Skeletal muscle tissue (tissue), 4 donors: Measurements from ENCODE around the gene FOXC2. TPM values are rescaled to one million over a fixed set of nuclear protein-coding genes. Genes with fewer than 3 reads are reported as not detected.

Source experiments
- H3K27ac ChIP-seq: one replicate; pipeline ENCODE4 v1.7.0; 2013; ENCODE audit warnings: mild to moderate bottlenecking, low read depth, low read length, inconsistent platforms
- H3K27me3 ChIP-seq, 3 donors: one replicate each; pipeline ENCODE4 v1.7.0; 2013; ENCODE audit warnings: low read length in 3 of 3; ENCODE audit not compliant: control insufficient read depth in 3 of 3, insufficient read depth in 3 of 3
- H3K36me3 ChIP-seq, 3 donors: one replicate each; pipeline ENCODE4 v1.7.0; 2013; ENCODE audit warnings: low read length in 3 of 3; ENCODE audit not compliant: control insufficient read depth in 3 of 3, insufficient read depth in 3 of 3
- H3K4me1 ChIP-seq, 3 donors: one replicate each; pipeline ENCODE4 v1.7.0; 2013; ENCODE audit warnings: low read length in 3 of 3, mild to moderate bottlenecking in 3 of 3; ENCODE audit not compliant: control insufficient read depth in 3 of 3, insufficient read depth in 3 of 3
- H3K4me3 ChIP-seq, 3 donors: one replicate each; pipeline ENCODE4 v1.7.0; 2013; ENCODE audit warnings: low read length in 3 of 3
- H3K9ac ChIP-seq, 3 donors: one replicate each; pipeline ENCODE4 v1.7.0; 2013; ENCODE audit warnings: low read length in 3 of 3, mild to moderate bottlenecking in 3 of 3, moderate library complexity in 2 of 3, low read depth in 1 of 3
- H3K9me3 ChIP-seq, 3 donors: one replicate each; pipeline ENCODE4 v1.7.0; 2013; ENCODE audit warnings: low read length in 3 of 3; ENCODE audit not compliant: control insufficient read depth in 3 of 3
- total RNA-seq: library from RNA; depleted of rRNA; stranded (reverse); fragments of >200 nt; gene quantifications from one replicate; pipeline ENCODE4 v1.2.3, GENCODE V29; 2014
- donor health status: Osteomylitis.

Gene FOXC2
- total RNA-seq, result under 0.01 TPM

GRCh38 chr16:86566601-86566965, at the start of gene FOXC2:
Gene FOXC2, plus strand, starts transcription at chr16:86566829. Its CDS starts 507 bp downstream, at chr16:86567336.
- H3K4me1 ChIP-seq, result peaks cover 6 to 10% (median 9%) of the 10 kb centered on the region in 3 donors
- no peaks in the 10 kb centered on the region for H3K9me3 ChIP-seq
- H3K36me3 ChIP-seq, result no peaks in the 10 kb centered on the region
- peak within 1 kb of the TSS in 1 of 3 donors; percentile 25 for H3K9ac ChIP-seq
- H3K27ac ChIP-seq, result peak within 1 kb of the TSS; percentile 30
- H3K27me3 ChIP-seq, result peaks cover 64 to 83% (median 69%) of the 10 kb centered on the region in 3 donors
- H3K4me3 ChIP-seq, result peak within 1 kb of the TSS in 2 of 3 donors; percentile 43 to 45

- Histone ChIP-seq H3K4me3 (no peak overlapping the region), H3K27me3 (peaks cover 92 to 97% (median 94%) of the 10 kb centered on the region in 3 donors), H3K36me3 (no peaks in the 10 kb centered on the region), H3K9ac (no peak overlapping the region), H3K9me3 (no peaks in the 10 kb centered on the region), H3K27ac (no peak overlapping the region), H3K4me1 (peaks cover 5 to 18% (median 16%) of the 10 kb centered on the region in 3 donors)
Measured at GRCh38 chr16:86517033-86517432, 49.6 kb upstream of the FOXC2 start.

- no peak overlapping the region for H3K4me3 ChIP-seq
- no peaks in the 10 kb centered on the region for H3K9me3 ChIP-seq
- no peak overlapping the region for H3K27ac ChIP-seq
- H3K9ac ChIP-seq, result no peak overlapping the region
- peaks cover 5 to 18% (median 16%) of the 10 kb centered on the region in 3 donors for H3K4me1 ChIP-seq
- H3K27me3 ChIP-seq, result peaks cover 93 to 97% (median 94%) of the 10 kb centered on the region in 3 donors
- no peaks in the 10 kb centered on the region for H3K36me3 ChIP-seq
Measured at GRCh38 chr16:86517652-86518258, 48.9 kb upstream of the FOXC2 start.

- Histone ChIP-seq H3K9ac (no peak overlapping the region), H3K4me3 (no peak overlapping the region), H3K27me3 (peaks cover 92 to 95% (median 93%) of the 10 kb centered on the region in 3 donors), H3K9me3 (no peaks in the 10 kb centered on the region), H3K27ac (no peak overlapping the region), H3K4me1 (peaks cover 10 to 18% (median 16%) of the 10 kb centered on the region in 3 donors), H3K36me3 (no peaks in the 10 kb centered on the region)
Measured at GRCh38 chr16:86519007-86519648, 47.5 kb upstream of the FOXC2 start.

GRCh38 chr16:86519649-86520316, 46.8 kb upstream of the FOXC2 start:
- Histone ChIP-seq H3K27me3 (peaks cover 86 to 94% (median 90%) of the 10 kb centered on the region in 3 donors), H3K36me3 (no peaks in the 10 kb centered on the region), H3K9ac (no peak overlapping the region), H3K9me3 (no peaks in the 10 kb centered on the region), H3K4me3 (no peak overlapping the region), H3K27ac (no peak overlapping the region), H3K4me1 (peaks cover 10 to 18% (median 16%) of the 10 kb centered on the region in 3 donors)

- H3K27me3 ChIP-seq, result peaks cover 78 to 88% (median 82%) of the 10 kb centered on the region in 3 donors
- H3K27ac ChIP-seq, result no peak overlapping the region
- no peak overlapping the region for H3K9ac ChIP-seq
- no peaks in the 10 kb centered on the region for H3K36me3 ChIP-seq
- no peak overlapping the region for H3K4me3 ChIP-seq
- no peaks in the 10 kb centered on the region for H3K9me3 ChIP-seq
- H3K4me1 ChIP-seq, result peaks cover 10 to 15% (median 12%) of the 10 kb centered on the region in 3 donors
Measured at GRCh38 chr16:86520317-86521210, 46.1 kb upstream of the FOXC2 start.

GRCh38 chr16:86521236-86522197, 45.1 kb upstream of the FOXC2 start:
- no peaks in the 10 kb centered on the region for H3K36me3 ChIP-seq
- no peaks in the 10 kb centered on the region for H3K9me3 ChIP-seq
- H3K27me3 ChIP-seq, result peaks cover 69 to 82% (median 73%) of the 10 kb centered on the region in 3 donors
- no peak overlapping the region for H3K9ac ChIP-seq
- peaks cover 5 to 9% (median 6%) of the 10 kb centered on the region in 3 donors for H3K4me1 ChIP-seq
- H3K4me3 ChIP-seq, result no peak overlapping the region
- H3K27ac ChIP-seq, result no peak overlapping the region

- H3K36me3 ChIP-seq, result no peaks in the 10 kb centered on the region
- peaks cover 58 to 71% (median 62%) of the 10 kb centered on the region in 3 donors for H3K27me3 ChIP-seq
- no peak overlapping the region for H3K9ac ChIP-seq
- H3K4me1 ChIP-seq, result peaks cover 5 to 9% (median 6%) of the 10 kb centered on the region in 3 donors
- no peaks in the 10 kb centered on the region for H3K9me3 ChIP-seq
- no peak overlapping the region for H3K4me3 ChIP-seq
- no peak overlapping the region for H3K27ac ChIP-seq
Measured at GRCh38 chr16:86522634-86523033, 44.0 kb upstream of the FOXC2 start.
